K562 (cell line): ENCODE results near the gene HTR1D. TPM values are rescaled to one million over a fixed set of nuclear protein-coding genes. Genes with fewer than 3 reads are reported as not detected.

Source experiments
- ATAC-seq: fragments of 200-7000 bp; cut with Tn5 transposase; 3 replicates; pipeline ENCODE4 v1.9.1; 2020; ENCODE audit warnings: moderate library complexity
- BruUV-seq: library from RNA; stranded (reverse); fragments of 400-500 nt; replicated peaks from 2 replicates; lab custom pipeline; 2021; lab: Mats Ljungman, UMichigan
- CTCF ChIA-PET: fragments of 300-600 bp; formaldehyde crosslinking; extraction: SDS; loops from one replicate; lab custom pipeline; 2021; ENCODE audit warnings: low intra/inter-chr PET ratio; lab: Yijun Ruan, JAX
- POLR2A ChIA-PET: fragments of 300-600, 350-650 bp; sonication (Branson Sonifier 250); formaldehyde crosslinking; extraction: SDS; loops from one replicate; lab custom pipeline; 2021; ENCODE audit warnings: antibody characterized with exemption, inconsistent platforms; lab: Yijun Ruan, JAX
- DNase-seq, 4 experiments: peaks; one replicate each; pipeline versions ENCODE4 v3.0.0 to v3.0.0-alpha.2; 2011 to 2018; ENCODE audit warnings: low spot score in 3 of 4, mixed read lengths in 3 of 4; ENCODE audit errors: extremely low read depth in 1 of 4
- FAIRE-seq: peaks from 2 replicates; lab custom pipeline; 2011; peaks lifted over from hg19 to GRCh38; lab: Jason Lieb, UNC
- H2AFZ ChIP-seq: 2 replicates; pipeline ENCODE4 v1.6.0; 2011; ENCODE audit warnings: low read depth, low read length, control low read depth, inconsistent platforms
- H3K27ac ChIP-seq: fragments of 200-600 bp; 3 replicates; pipeline ENCODE4 v1.8.0; 2011; ENCODE audit warnings: low read depth, mild to moderate bottlenecking, control low read depth, inconsistent platforms, low read length, moderate library complexity, mixed read lengths; ENCODE audit errors: extremely low read depth
- H3K27me3 ChIP-seq, 2 experiments: fragments of 300-600 bp in 1 of 2; 2 replicates in 1 of 2; 3 replicates in 1 of 2; pipeline versions ENCODE4 v1.6.0 to v1.8.0; 2011; ENCODE audit warnings: inconsistent platforms in 2 of 2, low read length in 2 of 2, mild to moderate bottlenecking in 1 of 2, mixed read lengths in 1 of 2, moderate library complexity in 1 of 2; ENCODE audit not compliant: control insufficient read depth in 2 of 2, insufficient read depth in 2 of 2
- H3K36me3 ChIP-seq: fragments of 300-600 bp; 3 replicates; pipeline ENCODE4 v1.8.0; 2011; ENCODE audit warnings: mild to moderate bottlenecking, low read length, inconsistent platforms; ENCODE audit not compliant: control insufficient read depth, insufficient read depth
- H3K4me1 ChIP-seq, 2 experiments: fragments of 200-600 bp in 1 of 2; replicated peaks in 1 of 2; 2 replicates in 1 of 2; 3 replicates in 1 of 2; pipeline versions ENCODE4 v1.5.1 to v1.8.0; 2011; ENCODE audit warnings: inconsistent platforms in 2 of 2, low read length in 2 of 2, mild to moderate bottlenecking in 1 of 2, mixed read lengths in 1 of 2, moderate library complexity in 1 of 2; ENCODE audit not compliant: control insufficient read depth in 2 of 2, insufficient read depth in 2 of 2
- H3K4me2 ChIP-seq: 2 replicates; pipeline ENCODE4 v1.6.1; 2011; ENCODE audit warnings: low read length, control low read depth, inconsistent platforms, mixed read lengths; ENCODE audit not compliant: insufficient read depth
- H3K4me3 ChIP-seq: fragments of 200-600 bp; sonication (generic), shearing (Covaris generic); 2 replicates; pipeline ENCODE4 v1.5.1; 2016; ENCODE audit warnings: control low read depth, inconsistent platforms
- H3K79me2 ChIP-seq: fragments of 200-600 bp; 3 replicates; pipeline ENCODE4 v1.8.0; 2011; ENCODE audit warnings: low read length, inconsistent platforms; ENCODE audit not compliant: control insufficient read depth, insufficient read depth
- H3K9ac ChIP-seq, 2 experiments: 2 replicates each; pipeline versions ENCODE4 v1.6.0 to v1.6.1; 2011; ENCODE audit warnings: low read depth in 2 of 2, low read length in 2 of 2, control low read depth in 1 of 2, inconsistent platforms in 1 of 2, mild to moderate bottlenecking in 1 of 2, mixed read lengths in 1 of 2; ENCODE audit not compliant: insufficient read depth in 1 of 2
- H3K9me1 ChIP-seq: one replicate; pipeline ENCODE4 v1.6.0; 2011; ENCODE audit warnings: inconsistent platforms, mild to moderate bottlenecking, low read length, moderate library complexity; ENCODE audit not compliant: control insufficient read depth, insufficient read depth
- H3K9me3 ChIP-seq: replicated peaks from 2 replicates; pipeline ENCODE4 v1.5.1; 2011; ENCODE audit warnings: low read depth, low read length, inconsistent platforms; ENCODE audit not compliant: control insufficient read depth, insufficient read depth
- H4K20me1 ChIP-seq: replicated peaks from 2 replicates; pipeline ENCODE4 v1.6.1; 2011; ENCODE audit warnings: low read length, inconsistent platforms, mixed read lengths; ENCODE audit not compliant: control insufficient read depth, insufficient read depth
- BRD4 ChIP-seq: fragments of 200-600 bp; sonication (generic); IDR thresholded peaks from 2 replicates; pipeline ENCODE4 v1.6.1; 2017; ENCODE audit warnings: inconsistent platforms
- TCF15 ChIP-seq: fragments of 250-450 bp; sonication (Bioruptor Pico); IDR thresholded peaks from 2 replicates; pipeline ENCODE4 v1.8.0; 2022; ENCODE audit warnings: moderate library complexity, mild to moderate bottlenecking, inconsistent platforms
- ZBTB9 ChIP-seq: fragments of 450-650 bp; formaldehyde crosslinking; IDR thresholded peaks from 2 replicates; pipeline ENCODE4 v1.4.0; 2020; ENCODE audit warnings: mild to moderate bottlenecking, moderate library complexity
- ZNF253 ChIP-seq: fragments of 250-450 bp; sonication (Bioruptor Pico); conservative IDR thresholded peaks from 2 replicates; pipeline ENCODE4 v1.6.1; 2021; ENCODE audit warnings: mild to moderate bottlenecking
- ZNF512 ChIP-seq: IDR thresholded peaks from 2 replicates; pipeline ENCODE4 v1.6.1; 2016; ENCODE audit warnings: missing genetic modification characterization, missing compliant biosample characterization
- WGBS: fragments of 100-300 bp; shearing (Covaris generic); methylation state at CpG from one replicate; pipeline ENCODE4 v1.1.6; 2016; ENCODE audit warnings: low coverage, mixed read lengths; ENCODE audit not compliant: insufficient coverage; ENCODE audit errors: missing lambda C conversion rate; 5-methylcytosine and 5-hydroxymethylcytosine counted together
- in situ Hi-C: fragments of 300-500 bp; cut with MboI; formaldehyde crosslinking; loops from 4 replicates; pipeline ENCODE4 v1.15.0; 2018; ENCODE audit warnings: inconsistent platforms, mixed read lengths
- intact Hi-C: fragments of 100-400 bp; cut with micrococcal nuclease; formaldehyde crosslinking; loops from 2 replicates; pipeline ENCODE4 v1.14.2; 2022
- polyA plus RNA-seq, 8 experiments: library from polyadenylated mRNA; depleted of rRNA in 4 of 8; stranded (reverse) in 5 of 8; unstranded in 3 of 8; fragments of >200 nt; fragmentation: Nextera tagmentation in 2 of 8; fragmentation: Illumina TruSeq in 1 of 8; extraction: Ambion mirVana in 2 of 8; extraction: Trizol in 1 of 8; gene quantifications; 2 replicates each; pipeline versions ENCODE4 v1.2.1 to v1.2.3, GENCODE V29; 2011 to 2014; ENCODE audit warnings: inconsistent platforms in 1 of 8, missing spikeins in 1 of 8
- total RNA-seq, 7 experiments: library from RNA; depleted of rRNA in 6 of 7; stranded (reverse); fragments of >200 nt in 6 of 7; fragmentation: Illumina TruSeq in 2 of 7; extraction: Trizol in 2 of 7; gene quantifications; 2 replicates each; pipeline versions ENCODE4 v1.2.1 to v1.2.3, GENCODE V29; 2011 to 2021; ENCODE audit warnings: low replicate concordance in 1 of 7
- TF ChIP-seq, protein P1 (sequence below): IDR thresholded peaks from 3 replicates; pipeline ENCODE4 v1.6.1; 2011; ENCODE audit warnings: borderline replicate concordance, mild to moderate bottlenecking, moderate library complexity; ENCODE audit not compliant: insufficient read length; ENCODE audit errors: extremely low read depth

HTR1D gene
- total and polyA plus RNA-seq, 9 of the 15 experiments (the other 6 are each of a cell fraction or from before 2014, with no cell fraction given), result 0.03 to 0.09 (median 0.04) TPM; not detected in 4

GRCh38 chr1:23209770-23210169 lies 7.5 kb downstream of the HTR1D start:
- DNase-seq (no peak), FAIRE-seq (no peak)
- TF ChIP-seq ZBTB9 (CRISPR knock-in tag) (no peak), ZNF512 (tag) (no peak), TCF15 (CRISPR knock-in tag) (no peak), BRD4 (no peak), ZNF253 (CRISPR knock-in tag) (no peak)
- TF ChIP-seq, protein P1, sequence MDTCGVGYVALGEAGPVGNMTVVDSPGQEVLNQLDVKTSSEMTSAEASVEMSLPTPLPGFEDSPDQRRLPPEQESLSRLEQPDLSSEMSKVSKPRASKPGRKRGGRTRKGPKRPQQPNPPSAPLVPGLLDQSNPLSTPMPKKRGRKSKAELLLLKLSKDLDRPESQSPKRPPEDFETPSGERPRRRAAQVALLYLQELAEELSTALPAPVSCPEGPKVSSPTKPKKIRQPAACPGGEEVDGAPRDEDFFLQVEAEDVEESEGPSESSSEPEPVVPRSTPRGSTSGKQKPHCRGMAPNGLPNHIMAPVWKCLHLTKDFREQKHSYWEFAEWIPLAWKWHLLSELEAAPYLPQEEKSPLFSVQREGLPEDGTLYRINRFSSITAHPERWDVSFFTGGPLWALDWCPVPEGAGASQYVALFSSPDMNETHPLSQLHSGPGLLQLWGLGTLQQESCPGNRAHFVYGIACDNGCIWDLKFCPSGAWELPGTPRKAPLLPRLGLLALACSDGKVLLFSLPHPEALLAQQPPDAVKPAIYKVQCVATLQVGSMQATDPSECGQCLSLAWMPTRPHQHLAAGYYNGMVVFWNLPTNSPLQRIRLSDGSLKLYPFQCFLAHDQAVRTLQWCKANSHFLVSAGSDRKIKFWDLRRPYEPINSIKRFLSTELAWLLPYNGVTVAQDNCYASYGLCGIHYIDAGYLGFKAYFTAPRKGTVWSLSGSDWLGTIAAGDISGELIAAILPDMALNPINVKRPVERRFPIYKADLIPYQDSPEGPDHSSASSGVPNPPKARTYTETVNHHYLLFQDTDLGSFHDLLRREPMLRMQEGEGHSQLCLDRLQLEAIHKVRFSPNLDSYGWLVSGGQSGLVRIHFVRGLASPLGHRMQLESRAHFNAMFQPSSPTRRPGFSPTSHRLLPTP, result no peak
- TF ChIP-seq, all 486 proteins: peak for 0
- no peak overlapping the region for H2AFZ ChIP-seq
- H3K27me3 ChIP-seq, result peaks cover 13 to 33% of the 10 kb centered on the region in 2 experiments; a peak in 4 of 5 replicates
- no peaks in the 10 kb centered on the region for H3K9me3 ChIP-seq
- intact Hi-C loops (loop anchor here (10.0 kb wide), 1 partner anchor 325 kb away; the partner anchor contains the start of gene E2F2), in situ Hi-C loops (loop anchor here (10.0 kb wide), 1 partner anchor 325 kb away; the partner anchor contains the start of gene E2F2)
- no peaks in the 10 kb centered on the region; a peak in 1 of 5 replicates for H3K4me1 ChIP-seq
- H3K79me2 ChIP-seq, result no peaks in the 10 kb centered on the region
- ATAC-seq, result no peak
- whole genome bisulfite sequencing, result 6% methylated on average over 4 of the region's 4 CpGs
- no peaks in the 10 kb centered on the region for H3K36me3 ChIP-seq
- H3K4me2 ChIP-seq, result no peak overlapping the region
- POLR2A ChIA-PET, result no interaction called here
- H4K20me1 ChIP-seq, result 0 out of 2 replicates have a peak, but pooled peaks cover 3% of the 10 kb centered on the region
- CTCF ChIA-PET, result no interaction called here
- no peak overlapping the region for H3K27ac ChIP-seq
- BruUV-seq, result no TSS peak
- no peaks in the 10 kb centered on the region for H3K9me1 ChIP-seq
- no peak overlapping the region for H3K9ac ChIP-seq
- H3K4me3 ChIP-seq, result no peak overlapping the region
